ENCODE data around the gene ATP2B2.

DNA sequence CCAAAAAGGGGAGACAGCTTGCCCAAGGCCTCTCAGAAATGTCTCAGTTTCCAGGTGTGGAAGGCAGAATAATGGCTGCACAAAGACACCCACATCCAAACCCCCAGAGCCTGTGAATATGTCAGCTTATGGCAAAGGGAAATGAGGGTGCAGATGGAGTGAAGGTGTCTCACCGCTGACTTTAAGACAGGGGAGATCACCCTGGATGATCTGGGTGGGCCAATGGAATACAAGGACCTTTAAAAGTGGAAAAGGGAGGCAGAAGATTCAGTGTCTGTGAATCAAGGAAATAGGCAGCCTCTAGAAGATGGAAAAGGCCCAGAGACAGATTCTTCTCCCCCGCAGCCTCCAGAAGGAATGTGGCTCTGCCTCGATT is 48.8 kb upstream of the ATP2B2 start:
- TF ChIP-seq, protein P1, sequence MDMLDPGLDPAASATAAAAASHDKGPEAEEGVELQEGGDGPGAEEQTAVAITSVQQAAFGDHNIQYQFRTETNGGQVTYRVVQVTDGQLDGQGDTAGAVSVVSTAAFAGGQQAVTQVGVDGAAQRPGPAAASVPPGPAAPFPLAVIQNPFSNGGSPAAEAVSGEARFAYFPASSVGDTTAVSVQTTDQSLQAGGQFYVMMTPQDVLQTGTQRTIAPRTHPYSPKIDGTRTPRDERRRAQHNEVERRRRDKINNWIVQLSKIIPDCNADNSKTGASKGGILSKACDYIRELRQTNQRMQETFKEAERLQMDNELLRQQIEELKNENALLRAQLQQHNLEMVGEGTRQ (IDR thresholded peaks at IDR 0.05; ENCODE audit: low read length), result no peak
- TF ChIP-seq RAD21 (IDR thresholded peaks at IDR 0.05 in 1 of 2, conservative IDR thresholded peaks at IDR 0.05 in 1 of 2; ENCODE audit: low read depth in 2 of 2, low read length in 2 of 2) (no peak), CTCF (IDR thresholded peaks at IDR 0.05; ENCODE audit: control extremely low read depth in 1 of 3, insufficient read depth in 1 of 3, low read depth in 1 of 3, low read length in 3 of 3) (no peak), EZH2 (IDR thresholded peaks at IDR 0.05; ENCODE audit: low read depth, low read length, severe bottlenecking) (no peak), SP1 (IDR thresholded peaks at IDR 0.05; ENCODE audit: low read depth, low read length) (no peak), BCL11A (IDR thresholded peaks at IDR 0.05; ENCODE audit: low read depth in 2 of 2, low read length in 2 of 2) (no peak), NRF1 (IDR thresholded peaks at IDR 0.05; ENCODE audit: low read depth, low read length) (no peak), SP2 (IDR thresholded peaks at IDR 0.05; ENCODE audit: low read length) (no peak), EP300 (IDR thresholded peaks at IDR 0.05; ENCODE audit: borderline replicate concordance in 1 of 2, low read depth in 2 of 2, low read length in 2 of 2) (no peak), CBX5 (IDR thresholded peaks at IDR 0.05; ENCODE audit: low read depth, low read length) (no peak), POLR2A (IDR thresholded peaks at IDR 0.05; ENCODE audit: control extremely low read depth in 1 of 2, low read depth in 2 of 2, low read length in 2 of 2) (no peak)
- TF ChIP-seq, protein P2, sequence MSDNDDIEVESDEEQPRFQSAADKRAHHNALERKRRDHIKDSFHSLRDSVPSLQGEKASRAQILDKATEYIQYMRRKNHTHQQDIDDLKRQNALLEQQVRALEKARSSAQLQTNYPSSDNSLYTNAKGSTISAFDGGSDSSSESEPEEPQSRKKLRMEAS (IDR thresholded peaks at IDR 0.05), result no peak

All from H1 (cell line).